IMR-90 (cell line): ENCODE data around the gene NR5A2.

ENCODE experiments used
- POLR2A ChIP-seq: IDR thresholded peaks from 2 replicates; pipeline ENCODE4 v1.6.1; 2012; ENCODE audit warnings: mild to moderate bottlenecking, low read depth, low read length
- TF ChIP-seq, protein P1 (sequence below): conservative IDR thresholded peaks from 2 replicates; pipeline ENCODE4 v1.5.1; 2012; ENCODE audit warnings: mild to moderate bottlenecking, low read depth, low read length, improper control_type of control experiment

DNA sequence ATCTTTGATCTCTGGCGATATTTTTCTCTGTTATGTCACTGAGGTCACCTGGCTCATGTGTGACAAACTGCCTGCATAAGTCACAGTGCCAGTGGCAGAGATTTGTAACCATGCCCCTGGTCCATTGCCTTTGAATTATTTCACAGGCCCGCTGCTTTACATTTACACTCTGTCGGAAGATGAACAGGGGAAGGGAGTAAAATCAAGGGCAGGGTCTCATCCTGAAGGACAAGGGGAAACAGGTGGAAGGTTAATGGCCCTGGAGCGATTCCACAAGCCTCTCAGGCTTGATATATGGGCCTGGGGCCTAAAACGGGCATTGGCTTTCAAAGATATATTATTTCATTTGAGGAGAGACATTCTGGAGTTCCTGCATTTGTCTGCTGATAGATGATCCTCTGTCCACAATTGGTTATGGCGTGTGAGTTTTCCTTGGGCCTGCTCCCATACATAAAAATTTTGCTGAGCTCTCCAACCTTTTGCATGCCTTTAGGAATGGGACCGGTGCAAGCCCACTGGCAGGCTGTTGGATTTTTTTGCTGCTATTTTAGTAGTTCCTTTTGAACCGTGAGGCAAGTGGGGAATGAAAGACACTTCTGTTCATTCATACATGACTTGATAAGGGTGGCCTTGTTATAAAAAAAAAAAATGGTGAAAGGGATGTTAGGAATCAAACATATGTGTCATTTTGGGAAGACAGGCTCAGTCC is 51.9 kb downstream of the NR5A2 start:
- TF ChIP-seq, protein P1, sequence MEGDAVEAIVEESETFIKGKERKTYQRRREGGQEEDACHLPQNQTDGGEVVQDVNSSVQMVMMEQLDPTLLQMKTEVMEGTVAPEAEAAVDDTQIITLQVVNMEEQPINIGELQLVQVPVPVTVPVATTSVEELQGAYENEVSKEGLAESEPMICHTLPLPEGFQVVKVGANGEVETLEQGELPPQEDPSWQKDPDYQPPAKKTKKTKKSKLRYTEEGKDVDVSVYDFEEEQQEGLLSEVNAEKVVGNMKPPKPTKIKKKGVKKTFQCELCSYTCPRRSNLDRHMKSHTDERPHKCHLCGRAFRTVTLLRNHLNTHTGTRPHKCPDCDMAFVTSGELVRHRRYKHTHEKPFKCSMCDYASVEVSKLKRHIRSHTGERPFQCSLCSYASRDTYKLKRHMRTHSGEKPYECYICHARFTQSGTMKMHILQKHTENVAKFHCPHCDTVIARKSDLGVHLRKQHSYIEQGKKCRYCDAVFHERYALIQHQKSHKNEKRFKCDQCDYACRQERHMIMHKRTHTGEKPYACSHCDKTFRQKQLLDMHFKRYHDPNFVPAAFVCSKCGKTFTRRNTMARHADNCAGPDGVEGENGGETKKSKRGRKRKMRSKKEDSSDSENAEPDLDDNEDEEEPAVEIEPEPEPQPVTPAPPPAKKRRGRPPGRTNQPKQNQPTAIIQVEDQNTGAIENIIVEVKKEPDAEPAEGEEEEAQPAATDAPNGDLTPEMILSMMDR = no peak
- no peak for TF ChIP-seq POLR2A
